Measurements from ENCODE around the gene BLOC1S3.

DNA sequence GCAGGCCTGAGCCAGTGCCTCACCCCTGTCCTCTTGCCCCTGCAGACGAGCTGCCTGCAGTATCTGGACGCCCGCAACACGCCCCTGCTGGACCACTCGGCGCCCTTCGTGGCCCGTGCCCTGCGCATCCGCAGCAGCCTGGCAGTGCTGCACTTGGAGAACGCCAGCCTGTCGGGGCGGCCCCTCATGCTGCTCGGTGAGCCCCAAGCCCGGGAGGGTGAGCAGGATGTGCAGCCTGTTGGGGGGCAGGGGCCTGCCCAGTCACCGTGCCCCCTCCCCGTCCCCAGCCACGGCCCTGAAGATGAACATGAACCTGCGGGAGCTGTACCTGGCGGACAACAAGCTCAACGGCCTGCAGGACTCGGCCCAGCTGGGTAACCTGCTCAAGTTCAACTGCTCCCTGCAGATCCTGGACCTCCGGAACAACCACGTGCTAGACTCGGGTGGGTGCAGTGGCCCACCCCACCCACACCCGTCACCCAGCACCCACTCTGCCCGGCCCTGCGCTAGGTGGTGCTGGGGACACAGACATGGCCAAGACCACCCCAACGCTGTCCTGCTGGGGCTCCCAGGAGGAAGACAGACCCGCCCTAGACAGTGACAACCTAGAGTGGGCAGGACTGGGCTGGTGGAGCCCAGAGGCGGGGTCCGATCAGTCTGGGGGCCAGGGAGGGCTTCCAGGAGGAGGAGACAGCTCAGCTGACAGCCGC lies 36.4 kb upstream of the BLOC1S3 start:
- no peak for TF ChIP-seq EZH2 (IDR thresholded peaks at IDR 0.05; ENCODE audit: low read depth)
- TF ChIP-seq, protein P1, sequence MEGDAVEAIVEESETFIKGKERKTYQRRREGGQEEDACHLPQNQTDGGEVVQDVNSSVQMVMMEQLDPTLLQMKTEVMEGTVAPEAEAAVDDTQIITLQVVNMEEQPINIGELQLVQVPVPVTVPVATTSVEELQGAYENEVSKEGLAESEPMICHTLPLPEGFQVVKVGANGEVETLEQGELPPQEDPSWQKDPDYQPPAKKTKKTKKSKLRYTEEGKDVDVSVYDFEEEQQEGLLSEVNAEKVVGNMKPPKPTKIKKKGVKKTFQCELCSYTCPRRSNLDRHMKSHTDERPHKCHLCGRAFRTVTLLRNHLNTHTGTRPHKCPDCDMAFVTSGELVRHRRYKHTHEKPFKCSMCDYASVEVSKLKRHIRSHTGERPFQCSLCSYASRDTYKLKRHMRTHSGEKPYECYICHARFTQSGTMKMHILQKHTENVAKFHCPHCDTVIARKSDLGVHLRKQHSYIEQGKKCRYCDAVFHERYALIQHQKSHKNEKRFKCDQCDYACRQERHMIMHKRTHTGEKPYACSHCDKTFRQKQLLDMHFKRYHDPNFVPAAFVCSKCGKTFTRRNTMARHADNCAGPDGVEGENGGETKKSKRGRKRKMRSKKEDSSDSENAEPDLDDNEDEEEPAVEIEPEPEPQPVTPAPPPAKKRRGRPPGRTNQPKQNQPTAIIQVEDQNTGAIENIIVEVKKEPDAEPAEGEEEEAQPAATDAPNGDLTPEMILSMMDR (conservative IDR thresholded peaks at IDR 0.05): no peak
